GM12864 (cell line): ENCODE results near the gene LGALS3.

ENCODE experiments used
- DNase-seq: peaks from one replicate; pipeline ENCODE4 v3.0.0-alpha.2; 2011; ENCODE audit warnings: low read depth
- H3K4me3 ChIP-seq: 2 replicates; pipeline ENCODE4 v1.5.1; 2011; ENCODE audit warnings: mild to moderate bottlenecking, low read depth, low read length, control low read depth
- CTCF ChIP-seq: IDR thresholded peaks from 2 replicates; pipeline ENCODE4 v1.5.1; 2011; ENCODE audit warnings: low read depth, mild to moderate bottlenecking, moderate library complexity, low read length, control low read depth, inconsistent platforms; ENCODE audit errors: missing control alignments

The LGALS3 gene

GRCh38 chr14:55130196-55130550 is 1.1 kb downstream of the LGALS3 start:
- peak overlapping the region; percentile 58 for H3K4me3 ChIP-seq
- no peak for DNase-seq
- no peak for TF ChIP-seq CTCF

DNA sequence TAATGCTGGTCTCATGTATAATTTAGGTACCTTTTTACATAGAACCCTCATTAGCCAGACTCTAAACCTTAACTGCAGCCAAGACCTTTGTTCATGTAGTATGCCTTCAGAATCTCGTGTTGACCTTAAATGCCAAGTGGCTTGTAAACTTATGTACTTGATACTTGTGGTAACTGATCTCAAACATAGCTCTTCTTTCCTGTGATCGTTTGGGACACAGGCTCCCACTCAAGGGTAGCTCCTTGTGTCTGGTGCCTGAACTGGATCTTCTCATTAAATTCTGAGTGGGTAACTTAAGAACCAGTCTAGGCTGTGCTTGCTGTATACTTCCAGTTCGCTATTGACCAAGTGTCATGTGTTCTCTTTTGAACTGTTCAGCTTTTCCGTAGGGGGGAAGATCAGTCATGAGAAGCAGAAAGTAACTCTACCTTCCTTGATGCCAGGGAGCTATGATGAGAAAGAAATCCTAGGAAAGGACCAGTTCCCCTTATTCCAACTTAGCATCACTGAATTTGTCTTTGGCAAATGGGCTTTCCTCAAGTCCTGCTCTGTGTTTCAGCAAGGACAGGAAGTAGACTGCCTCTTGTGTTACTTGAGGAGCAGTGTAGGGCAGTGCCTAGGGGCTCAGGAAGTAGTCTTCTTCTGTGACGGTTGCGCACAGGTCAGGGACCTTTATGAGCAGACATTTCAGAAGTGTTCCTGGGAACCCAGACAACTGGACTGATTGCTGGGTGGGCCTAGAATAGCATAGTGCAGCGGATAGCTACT is 2.5 kb downstream of the LGALS3 start:
- no peak overlapping the region for H3K4me3 ChIP-seq
- TF ChIP-seq CTCF: peak; percentile 30
- no peak for DNase-seq

- H3K4me3 ChIP-seq: no peak overlapping the region
- DNase-seq: no peak
- TF ChIP-seq CTCF: no peak
Observed at GRCh38 chr14:55133416-55133815, 4.4 kb downstream of the LGALS3 start.

- DNase-seq: no peak
- TF ChIP-seq CTCF: no peak
- H3K4me3 ChIP-seq: no peak overlapping the region
Observed at GRCh38 chr14:55136241-55136640, 7.2 kb downstream of the LGALS3 start.

DNA sequence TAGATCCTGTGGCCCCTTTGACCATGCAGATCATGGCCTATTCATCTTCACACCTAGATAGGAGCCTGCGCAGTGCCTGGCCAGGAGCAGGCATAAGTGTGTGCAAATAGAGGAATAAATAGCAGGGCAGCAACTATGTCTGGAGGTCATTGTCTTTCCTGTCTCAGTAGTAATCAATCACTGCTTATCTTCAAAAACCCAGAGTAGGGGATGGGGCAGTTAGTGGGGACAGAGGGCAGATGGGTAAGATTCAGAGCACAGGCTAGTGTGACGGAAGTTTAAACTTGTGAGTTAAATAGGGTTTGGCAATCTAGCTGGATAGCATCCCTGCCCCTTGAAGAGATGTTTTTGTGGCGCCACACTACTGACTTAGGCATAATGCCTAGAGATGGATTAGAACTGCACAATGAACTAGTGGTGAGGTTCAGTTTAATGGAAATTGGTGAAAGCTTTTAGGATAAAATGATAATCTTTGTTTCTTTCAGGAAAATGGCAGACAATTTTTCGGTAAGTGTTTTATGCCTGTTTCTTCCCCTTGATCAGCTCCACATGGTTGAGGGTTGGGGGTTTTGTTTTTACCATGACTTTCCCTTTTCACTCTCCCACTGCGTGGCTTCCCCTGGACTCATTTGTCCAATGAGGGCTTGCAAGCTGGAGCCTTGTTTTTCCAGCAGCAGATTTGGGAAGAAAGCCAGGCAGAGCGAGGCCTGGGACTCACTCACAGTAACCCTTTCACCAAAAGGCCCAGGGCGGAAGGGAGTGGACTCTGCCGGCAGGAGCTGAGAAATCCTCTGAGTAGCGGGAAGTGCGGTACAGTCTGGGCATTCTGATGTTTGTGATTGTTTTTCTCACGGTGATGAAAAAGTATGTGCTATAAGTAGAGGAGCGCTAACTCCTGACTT is 8.1 kb downstream of the LGALS3 start:
- TF ChIP-seq CTCF: no peak
- no peak for DNase-seq

GRCh38 chr14:55138091-55138490 is 9.0 kb downstream of the LGALS3 start:
- peak; percentile 43 for TF ChIP-seq CTCF
- DNase-seq: no peak
- H3K4me3 ChIP-seq: no peak overlapping the region

More for the DNA sequence above, 8.1 kb downstream of the LGALS3 start:
- no peak overlapping the region for H3K4me3 ChIP-seq
